DMS79 treated with DMSO at 0.1 percent for 48 hours (cell line): ENCODE data around the gene CALU.

Experiments used
- DNase-seq: peaks from one replicate; lab custom pipeline; 2025; lab: John Stamatoyannopoulos, UW

Gene CALU

DNA sequence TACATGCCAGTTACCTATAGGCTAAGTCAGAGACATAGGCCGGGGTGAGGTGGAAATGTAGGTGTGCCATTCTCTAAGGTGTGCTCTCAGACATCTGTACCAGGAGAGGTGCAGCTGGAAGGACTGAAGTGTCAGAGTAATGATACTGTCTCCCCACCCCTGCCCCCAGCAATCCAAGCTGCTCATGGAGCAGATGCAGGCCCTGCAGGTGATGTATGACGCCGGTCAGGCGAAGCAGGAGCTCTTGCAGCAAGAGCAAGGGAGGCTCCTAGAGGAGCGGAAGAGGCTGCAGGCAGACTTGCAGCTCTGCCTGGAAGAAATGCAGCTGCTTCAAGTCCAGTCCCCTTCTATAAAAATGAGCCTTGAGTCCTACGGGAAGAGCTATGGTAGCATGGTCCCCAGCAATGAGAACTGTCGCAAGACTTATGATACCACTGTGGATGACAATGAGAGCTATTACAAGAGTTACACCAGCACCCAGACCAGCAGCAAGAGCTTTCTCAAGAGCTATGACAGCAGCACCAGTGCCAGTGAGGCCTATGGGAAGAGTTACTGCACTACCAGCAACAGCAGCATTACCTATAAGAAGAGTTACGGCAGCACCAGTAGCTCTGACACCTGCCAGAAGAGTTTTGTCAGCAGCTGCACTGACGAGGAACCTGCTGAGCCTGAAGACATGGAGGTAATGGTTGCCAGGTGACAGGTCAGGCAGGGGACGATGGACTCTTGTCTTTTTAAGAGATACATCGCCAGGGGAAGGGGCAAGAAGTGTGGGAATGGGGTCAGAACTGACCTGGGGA, 72.7 kb downstream of the CALU start:
- peak; percentile 38 for DNase-seq

DNA sequence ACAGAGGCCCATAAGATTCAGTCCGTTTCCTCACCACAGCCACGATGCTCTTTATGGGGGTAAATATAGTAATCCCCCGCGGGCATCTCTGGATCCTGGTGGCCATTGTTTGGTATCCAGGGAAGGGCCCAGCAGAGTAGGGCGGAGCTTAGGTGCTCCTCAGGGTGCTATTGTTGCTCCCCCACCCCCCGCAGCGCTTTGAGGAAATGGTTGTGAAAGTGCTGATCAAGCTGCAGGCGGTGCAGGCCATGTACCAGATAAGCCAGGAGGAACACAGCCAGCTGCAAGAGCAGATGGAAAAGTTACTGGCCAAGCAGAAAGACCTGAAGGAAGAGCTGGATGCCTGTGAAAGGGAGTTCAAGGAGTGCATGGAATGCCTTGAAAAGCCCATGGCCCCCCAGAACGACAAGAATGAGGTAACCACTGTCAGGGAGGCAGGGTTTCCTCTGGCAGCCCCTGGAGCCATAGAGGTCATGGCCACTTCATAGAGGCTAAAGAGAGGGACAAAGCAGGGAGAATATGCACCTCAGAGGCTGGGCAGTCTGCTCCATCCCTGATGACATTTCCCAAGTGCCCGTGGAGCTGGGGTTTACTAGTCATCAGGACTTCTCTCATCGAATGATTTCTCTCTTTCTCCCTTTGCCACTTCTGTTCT, 73.5 kb downstream of the CALU start:
- no peak for DNase-seq

DNA sequence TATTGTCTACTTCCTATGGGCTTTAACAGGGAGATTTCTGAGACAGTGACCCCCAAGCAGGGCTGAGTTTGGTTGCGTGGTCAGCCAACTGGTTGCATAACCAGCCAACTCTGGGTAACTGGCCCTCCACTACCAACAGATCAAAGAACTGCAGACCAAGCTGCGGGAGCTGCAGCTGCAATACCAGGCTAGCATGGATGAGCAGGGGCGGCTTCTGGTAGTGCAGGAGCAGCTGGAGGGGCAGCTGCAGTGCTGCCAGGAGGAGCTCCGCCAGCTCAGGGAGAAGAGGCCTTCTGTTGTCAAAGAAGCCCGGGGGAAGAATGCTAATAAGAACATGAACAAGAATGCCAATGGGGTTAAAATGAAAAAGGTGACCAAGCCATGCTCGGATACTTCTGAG, 75.3 kb downstream of the CALU start:
- DNase-seq = no peak

DNA sequence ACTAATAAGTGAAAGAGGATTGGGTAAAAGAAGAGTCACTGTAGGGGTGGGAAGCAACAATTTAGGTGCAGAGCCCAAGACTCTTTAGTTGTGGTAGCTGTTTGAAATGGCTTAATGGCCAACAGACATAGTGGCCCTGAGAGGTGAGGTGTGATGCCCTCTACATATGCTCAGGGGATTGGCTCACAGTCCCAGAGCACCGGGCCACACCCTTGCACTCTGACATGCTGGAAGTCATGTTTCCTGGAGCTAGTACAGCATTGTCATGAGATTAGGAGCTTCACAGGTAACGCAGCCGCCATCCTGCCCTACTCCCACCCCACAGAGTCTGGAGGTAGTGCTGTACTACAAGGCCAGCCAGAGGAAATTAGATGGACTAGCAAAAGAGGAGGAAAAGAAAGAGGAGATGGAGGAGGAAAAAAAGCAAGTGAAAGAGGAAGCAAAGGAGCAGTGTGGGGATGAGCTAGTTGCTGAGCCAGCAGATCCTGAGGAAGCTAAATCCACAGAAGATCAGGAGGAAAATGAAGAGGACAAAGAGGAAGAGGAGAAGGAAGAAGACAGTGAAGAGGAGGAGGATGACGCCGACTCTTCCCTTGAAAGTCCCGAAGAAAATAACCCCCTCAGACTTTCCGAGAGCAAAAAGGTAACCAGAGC, 76.3 kb downstream of the CALU start:
- no peak for DNase-seq

DNA sequence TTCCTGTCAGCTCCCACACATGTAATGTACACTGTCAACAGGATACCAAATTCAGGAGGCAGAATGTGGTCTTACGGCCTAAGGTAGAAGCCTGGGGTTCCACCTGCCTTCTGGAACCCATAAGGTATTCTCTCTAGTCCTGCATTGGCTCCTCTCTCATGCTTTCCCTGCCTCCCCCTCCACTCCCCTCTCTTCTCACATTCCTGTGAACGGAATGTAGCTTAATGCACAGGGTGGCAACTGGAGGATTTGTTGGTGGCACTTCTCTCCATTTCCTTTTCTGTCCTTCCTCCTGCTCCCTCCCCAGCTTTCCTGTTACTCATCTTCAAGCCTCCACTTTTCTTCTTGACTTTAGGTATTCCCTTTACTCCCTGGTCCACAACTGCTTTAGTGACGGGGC, 79.5 kb downstream of the CALU start:
- DNase-seq = no peak
